Measurements from ENCODE around the gene SECISBP2L. TPM values are rescaled to one million over a fixed set of nuclear protein-coding genes. Genes with fewer than 3 reads are reported as not detected.

The SECISBP2L gene
- total and polyA plus RNA-seq, 2 experiments from 2014 or later: 18.6 to 28.3 TPM

DNA sequence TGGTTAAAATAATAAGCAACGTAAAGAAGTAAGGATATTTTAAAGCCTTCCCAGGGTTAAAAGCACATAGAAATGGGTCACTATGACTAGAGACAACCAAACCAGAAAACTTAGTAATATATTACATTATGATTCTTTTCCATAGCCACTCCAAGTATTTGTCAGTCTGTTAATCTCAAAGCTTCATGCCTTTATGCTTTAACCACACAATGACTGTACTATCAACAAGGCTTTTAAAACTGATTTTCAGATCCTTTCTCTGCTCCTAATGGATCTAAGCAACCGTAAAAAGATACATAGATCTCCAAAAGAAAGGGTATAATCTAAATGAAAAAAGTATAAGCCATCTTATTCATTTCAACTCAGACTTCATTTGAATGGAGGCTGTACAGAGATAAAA lies 14.4 kb downstream of the SECISBP2L start:
- DNase-seq (ENCODE audit: low spot score): no peak
- no peak overlapping the region for H3K4me2 ChIP-seq
- ATAC-seq: no peak
- H3K4me1 ChIP-seq (ENCODE audit: insufficient read depth): no peaks in the 10 kb centered on the region
- H3K9me2 ChIP-seq (ENCODE audit: insufficient read depth): no peaks in the 10 kb centered on the region
- no peaks in the 10 kb centered on the region for H3K27me3 ChIP-seq (ENCODE audit: insufficient read depth)
- H3K27ac ChIP-seq (ENCODE audit: low read depth): no peak overlapping the region
- TF ChIP-seq ZNF114 (CRISPR knock-in tag; IDR thresholded peaks at IDR 0.05): no peak
- TF ChIP-seq ZNF331 (CRISPR knock-in tag; IDR thresholded peaks at IDR 0.05; ENCODE audit: low read depth): no peak
- TF ChIP-seq EZH2phosphoT487 (IDR thresholded peaks at IDR 0.05; ENCODE audit: unreplicated experiment): no peak
- TF ChIP-seq POLR2AphosphoS5 (IDR thresholded peaks at IDR 0.05; ENCODE audit: low read depth): no peak
- TF ChIP-seq JUNB (IDR thresholded peaks at IDR 0.05; ENCODE audit: unreplicated experiment): no peak
- Mint-ChIP-seq H3K4me3 (no peak overlapping the region), H3K9me3 (no peaks in the 10 kb centered on the region), H3K27ac (no peak overlapping the region), H3K36me3 (ENCODE audit: low read depth) (peaks cover 19% of the 10 kb centered on the region; the same call in 2 of the 3 replicates), H3K27me3 (ENCODE audit: insufficient read depth, low read depth, poor library complexity) (no peaks in the 10 kb centered on the region), H3K4me1 (no peaks in the 10 kb centered on the region)
- no peak overlapping the region for H3K4me3 ChIP-seq
- H2AFZ ChIP-seq: no peak overlapping the region
- H3F3A ChIP-seq (replicated peaks; ENCODE audit: low read depth): no peaks in the 10 kb centered on the region
- no peaks in the 10 kb centered on the region for H3K36me3 ChIP-seq (ENCODE audit: insufficient read depth)
- H3K79me2 ChIP-seq (replicated peaks; ENCODE audit: insufficient read depth): peaks cover 13% of the 10 kb centered on the region
- H4K20me1 ChIP-seq (replicated peaks; ENCODE audit: insufficient read depth): no peaks in the 10 kb centered on the region

DNA sequence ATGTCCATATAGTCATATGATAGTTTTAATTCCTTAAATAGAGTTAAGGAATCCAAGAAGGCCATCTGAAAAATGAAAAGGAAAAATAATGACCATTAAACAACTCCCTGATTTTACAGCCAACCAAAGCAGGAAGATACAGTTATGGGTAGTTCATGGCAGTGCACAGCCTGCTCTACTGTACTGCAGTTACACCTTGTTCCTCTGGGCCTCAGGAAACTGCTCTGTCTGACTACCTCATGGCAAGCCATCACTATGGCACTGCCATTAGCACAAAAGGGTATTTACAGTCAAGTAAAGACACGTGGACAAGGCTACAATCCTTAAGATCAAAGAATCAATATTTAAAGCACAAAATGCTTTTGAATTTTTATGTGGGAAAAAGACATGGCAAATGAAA lies 19.5 kb downstream of the SECISBP2L start:
- Mint-ChIP-seq H3K4me1 (no peaks in the 10 kb centered on the region), H3K27me3 (ENCODE audit: insufficient read depth, low read depth, poor library complexity) (no peaks in the 10 kb centered on the region), H3K27ac (no peak overlapping the region), H3K9me3 (no peaks in the 10 kb centered on the region), H3K4me3 (no peak overlapping the region), H3K36me3 (ENCODE audit: low read depth) (peaks cover 23% of the 10 kb centered on the region; the same call in 2 of the 3 replicates)
- no peak overlapping the region for H2AFZ ChIP-seq
- no peak for ATAC-seq
- H3K4me3 ChIP-seq: no peak overlapping the region
- no peak overlapping the region for H3K27ac ChIP-seq (ENCODE audit: low read depth)
- H3K79me2 ChIP-seq (replicated peaks; ENCODE audit: insufficient read depth): no peaks in the 10 kb centered on the region
- H3F3A ChIP-seq (replicated peaks; ENCODE audit: low read depth): no peaks in the 10 kb centered on the region
- no peak for DNase-seq (ENCODE audit: low spot score)
- no peaks in the 10 kb centered on the region for H3K27me3 ChIP-seq (ENCODE audit: insufficient read depth)
- H3K4me1 ChIP-seq (ENCODE audit: insufficient read depth): no peaks in the 10 kb centered on the region
- no peaks in the 10 kb centered on the region for H3K9me2 ChIP-seq (ENCODE audit: insufficient read depth)
- H3K36me3 ChIP-seq (ENCODE audit: insufficient read depth): no peaks in the 10 kb centered on the region
- TF ChIP-seq STAT1 (IDR thresholded peaks at IDR 0.05; ENCODE audit: unreplicated experiment) (no peak), JUNB (IDR thresholded peaks at IDR 0.05; ENCODE audit: unreplicated experiment) (no peak), ZNF114 (CRISPR knock-in tag; IDR thresholded peaks at IDR 0.05) (no peak), POLR2AphosphoS5 (IDR thresholded peaks at IDR 0.05; ENCODE audit: low read depth) (no peak), NANOG (IDR thresholded peaks at IDR 0.05; ENCODE audit: borderline replicate concordance) (no peak), CREB1 (CRISPR knock-in tag; IDR thresholded peaks at IDR 0.05; ENCODE audit: low read depth) (no peak)
- TF ChIP-seq, protein P1, sequence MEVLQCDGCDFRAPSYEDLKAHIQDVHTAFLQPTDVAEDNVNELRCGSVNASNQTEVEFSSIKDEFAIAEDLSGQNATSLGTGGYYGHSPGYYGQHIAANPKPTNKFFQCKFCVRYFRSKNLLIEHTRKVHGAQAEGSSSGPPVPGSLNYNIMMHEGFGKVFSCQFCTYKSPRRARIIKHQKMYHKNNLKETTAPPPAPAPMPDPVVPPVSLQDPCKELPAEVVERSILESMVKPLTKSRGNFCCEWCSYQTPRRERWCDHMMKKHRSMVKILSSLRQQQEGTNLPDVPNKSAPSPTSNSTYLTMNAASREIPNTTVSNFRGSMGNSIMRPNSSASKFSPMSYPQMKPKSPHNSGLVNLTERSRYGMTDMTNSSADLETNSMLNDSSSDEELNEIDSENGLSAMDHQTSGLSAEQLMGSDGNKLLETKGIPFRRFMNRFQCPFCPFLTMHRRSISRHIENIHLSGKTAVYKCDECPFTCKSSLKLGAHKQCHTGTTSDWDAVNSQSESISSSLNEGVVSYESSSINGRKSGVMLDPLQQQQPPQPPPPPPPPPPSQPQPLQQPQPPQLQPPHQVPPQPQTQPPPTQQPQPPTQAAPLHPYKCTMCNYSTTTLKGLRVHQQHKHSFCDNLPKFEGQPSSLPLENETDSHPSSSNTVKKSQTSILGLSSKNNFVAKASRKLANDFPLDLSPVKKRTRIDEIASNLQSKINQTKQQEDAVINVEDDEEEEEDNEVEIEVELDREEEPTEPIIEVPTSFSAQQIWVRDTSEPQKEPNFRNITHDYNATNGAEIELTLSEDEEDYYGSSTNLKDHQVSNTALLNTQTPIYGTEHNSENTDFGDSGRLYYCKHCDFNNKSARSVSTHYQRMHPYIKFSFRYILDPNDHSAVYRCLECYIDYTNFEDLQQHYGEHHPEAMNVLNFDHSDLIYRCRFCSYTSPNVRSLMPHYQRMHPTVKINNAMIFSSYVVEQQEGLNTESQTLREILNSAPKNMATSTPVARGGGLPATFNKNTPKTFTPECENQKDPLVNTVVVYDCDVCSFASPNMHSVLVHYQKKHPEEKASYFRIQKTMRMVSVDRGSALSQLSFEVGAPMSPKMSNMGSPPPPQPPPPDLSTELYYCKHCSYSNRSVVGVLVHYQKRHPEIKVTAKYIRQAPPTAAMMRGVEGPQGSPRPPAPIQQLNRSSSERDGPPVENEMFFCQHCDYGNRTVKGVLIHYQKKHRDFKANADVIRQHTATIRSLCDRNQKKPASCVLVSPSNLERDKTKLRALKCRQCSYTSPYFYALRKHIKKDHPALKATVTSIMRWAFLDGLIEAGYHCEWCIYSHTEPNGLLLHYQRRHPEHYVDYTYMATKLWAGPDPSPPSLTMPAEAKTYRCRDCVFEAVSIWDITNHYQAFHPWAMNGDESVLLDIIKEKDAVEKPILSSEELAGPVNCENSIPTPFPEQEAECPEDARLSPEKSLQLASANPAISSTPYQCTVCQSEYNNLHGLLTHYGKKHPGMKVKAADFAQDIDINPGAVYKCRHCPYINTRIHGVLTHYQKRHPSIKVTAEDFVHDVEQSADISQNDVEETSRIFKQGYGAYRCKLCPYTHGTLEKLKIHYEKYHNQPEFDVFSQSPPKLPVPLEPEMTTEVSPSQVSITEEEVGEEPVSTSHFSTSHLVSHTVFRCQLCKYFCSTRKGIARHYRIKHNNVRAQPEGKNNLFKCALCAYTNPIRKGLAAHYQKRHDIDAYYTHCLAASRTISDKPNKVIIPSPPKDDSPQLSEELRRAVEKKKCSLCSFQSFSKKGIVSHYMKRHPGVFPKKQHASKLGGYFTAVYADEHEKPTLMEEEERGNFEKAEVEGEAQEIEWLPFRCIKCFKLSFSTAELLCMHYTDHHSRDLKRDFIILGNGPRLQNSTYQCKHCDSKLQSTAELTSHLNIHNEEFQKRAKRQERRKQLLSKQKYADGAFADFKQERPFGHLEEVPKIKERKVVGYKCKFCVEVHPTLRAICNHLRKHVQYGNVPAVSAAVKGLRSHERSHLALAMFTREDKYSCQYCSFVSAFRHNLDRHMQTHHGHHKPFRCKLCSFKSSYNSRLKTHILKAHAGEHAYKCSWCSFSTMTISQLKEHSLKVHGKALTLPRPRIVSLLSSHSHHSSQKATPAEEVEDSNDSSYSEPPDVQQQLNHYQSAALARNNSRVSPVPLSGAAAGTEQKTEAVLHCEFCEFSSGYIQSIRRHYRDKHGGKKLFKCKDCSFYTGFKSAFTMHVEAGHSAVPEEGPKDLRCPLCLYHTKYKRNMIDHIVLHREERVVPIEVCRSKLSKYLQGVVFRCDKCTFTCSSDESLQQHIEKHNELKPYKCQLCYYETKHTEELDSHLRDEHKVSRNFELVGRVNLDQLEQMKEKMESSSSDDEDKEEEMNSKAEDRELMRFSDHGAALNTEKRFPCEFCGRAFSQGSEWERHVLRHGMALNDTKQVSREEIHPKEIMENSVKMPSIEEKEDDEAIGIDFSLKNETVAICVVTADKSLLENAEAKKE (CRISPR knock-in tag; IDR thresholded peaks at IDR 0.05): no peak
- H3K4me2 ChIP-seq: no peak overlapping the region
- H4K20me1 ChIP-seq (replicated peaks; ENCODE audit: insufficient read depth): no peaks in the 10 kb centered on the region
